ENCODE measurements around the gene RPL19.
A peak's percentile ranks its signal among the peaks of the same experiment; 100 is the strongest.

The RPL19 gene

DNA sequence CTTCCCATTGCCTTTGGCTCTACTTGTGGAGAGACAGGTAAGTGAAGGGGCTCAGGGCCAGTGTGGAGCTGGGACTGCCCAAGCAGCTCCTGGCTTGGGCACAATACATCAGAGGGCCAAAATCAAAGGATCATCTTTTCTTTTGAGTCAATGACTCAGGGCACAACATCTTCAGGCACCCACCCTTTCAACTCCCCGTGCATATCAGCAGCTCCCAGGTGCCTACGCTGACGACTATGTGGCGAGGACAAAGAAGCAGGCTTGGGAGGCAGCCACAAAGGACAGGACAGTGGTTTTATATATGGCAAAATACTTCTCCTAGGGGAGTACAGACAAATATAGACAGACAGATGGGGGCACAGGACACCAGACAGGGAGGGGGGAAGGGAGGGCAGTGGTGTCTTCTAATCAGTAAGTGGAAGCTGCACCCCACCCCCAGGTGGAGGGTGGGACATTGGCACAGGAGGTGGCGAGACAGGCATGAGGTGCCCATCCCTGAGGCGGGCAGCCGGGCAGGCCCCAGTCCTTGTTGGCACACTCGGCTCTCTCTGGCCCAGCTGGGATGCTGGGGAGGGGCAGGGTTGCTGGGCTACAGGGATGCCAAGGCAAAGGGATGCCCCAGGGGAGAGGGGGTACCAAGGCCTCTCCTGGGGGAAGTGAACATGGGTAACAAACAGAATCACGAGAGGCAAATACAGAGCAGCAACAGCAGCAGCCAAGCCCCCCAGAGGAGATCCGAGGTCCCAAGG lies 26.4 kb upstream of the RPL19 start:
- DNase-seq = no peak

DNA sequence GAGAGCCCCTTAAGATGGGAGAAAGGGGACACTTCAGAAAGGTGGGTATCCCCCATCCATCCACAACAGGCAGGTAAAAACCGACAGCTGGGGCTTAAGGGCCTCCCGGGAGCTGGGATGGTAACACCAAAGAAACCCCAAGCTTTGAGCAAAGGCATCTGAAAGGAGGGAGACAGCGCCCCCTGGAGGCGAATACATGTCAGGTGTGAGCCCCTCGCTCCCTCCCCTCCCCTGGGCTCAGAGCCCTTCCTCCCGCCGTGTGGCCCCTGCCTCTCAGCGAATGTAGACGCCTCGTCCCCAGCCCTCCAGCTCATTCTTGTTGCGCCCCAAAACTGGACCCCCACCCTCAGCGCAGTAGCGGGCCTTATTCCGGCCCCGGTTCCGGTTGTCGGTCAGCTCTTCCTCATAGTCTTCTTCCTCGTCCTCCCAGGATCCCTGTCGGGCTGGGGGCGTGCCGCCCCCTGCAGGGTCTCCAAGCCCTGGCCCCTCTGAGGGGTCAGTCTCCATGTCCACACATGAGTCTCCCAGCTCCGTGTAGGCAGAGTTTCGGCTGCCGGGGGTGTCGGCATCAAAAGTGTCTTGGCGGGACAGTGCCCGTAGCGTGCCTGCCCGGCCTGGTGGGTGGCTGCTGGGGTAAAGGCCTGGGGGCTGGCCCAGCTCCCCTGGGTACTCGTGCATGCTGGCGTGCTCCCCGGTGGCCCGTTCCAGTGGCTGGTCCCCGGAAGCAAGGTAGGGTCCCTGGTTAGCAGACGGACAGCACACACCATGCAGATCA lies 25.0 kb upstream of the RPL19 start:
- DNase-seq = peak; percentile 37 to 81

- DNase-seq = peak in 1 of 2 donors; percentile 24
Observed at GRCh38 chr17:39175695-39176093, 24.4 kb upstream of the RPL19 start.

DNA sequence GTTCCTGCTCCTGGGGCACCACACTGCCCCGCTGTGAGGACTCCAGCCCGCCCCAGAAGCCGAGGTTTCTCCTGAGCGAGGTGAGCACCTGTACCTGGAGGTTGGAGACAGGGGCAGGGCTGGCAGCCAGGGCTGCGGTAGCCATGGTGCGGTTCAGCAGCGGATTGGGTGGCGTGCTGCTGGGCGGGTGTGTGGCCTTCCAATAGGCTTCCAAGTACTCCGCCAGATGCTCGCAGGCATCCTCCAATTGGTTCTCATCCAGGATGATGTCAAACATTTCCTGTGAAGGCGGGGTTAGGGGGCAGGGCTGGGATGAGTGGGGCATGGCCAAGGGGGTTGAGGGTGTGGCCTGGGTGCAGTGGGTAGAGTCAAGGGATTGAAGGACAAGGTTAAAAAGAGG lies 22.8 kb upstream of the RPL19 start:
- no peak for DNase-seq

DNA sequence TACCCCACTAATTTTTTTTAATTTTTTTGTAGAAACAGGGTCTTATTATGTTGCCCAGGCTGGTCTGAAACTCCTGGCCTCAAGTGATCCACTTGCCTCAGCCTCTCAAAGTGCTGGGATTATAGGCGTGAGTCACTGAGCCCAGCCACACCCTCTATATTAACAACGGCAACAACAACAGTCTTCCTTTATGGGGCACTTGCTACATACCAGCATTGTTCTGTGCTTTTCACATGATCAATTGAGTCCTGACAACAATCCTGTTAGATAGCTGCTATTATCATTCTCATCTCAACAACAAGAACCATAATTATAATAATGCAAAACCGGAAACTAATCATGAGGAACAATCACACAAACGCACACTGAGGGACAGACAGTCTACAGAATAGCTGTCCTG lies 21.5 kb upstream of the RPL19 start:
- no peak for DNase-seq

- DNase-seq = no peak
Observed at GRCh38 chr17:39181303-39181702, 18.8 kb upstream of the RPL19 start.

GRCh38 chr17:39183045-39183444 lies 17.0 kb upstream of the RPL19 start:
- no peak for DNase-seq

GRCh38 chr17:39183720-39184119 lies 16.4 kb upstream of the RPL19 start:
- DNase-seq = no peak

GRCh38 chr17:39186481-39187002 lies 13.5 kb upstream of the RPL19 start:
- no peak for DNase-seq

DNA sequence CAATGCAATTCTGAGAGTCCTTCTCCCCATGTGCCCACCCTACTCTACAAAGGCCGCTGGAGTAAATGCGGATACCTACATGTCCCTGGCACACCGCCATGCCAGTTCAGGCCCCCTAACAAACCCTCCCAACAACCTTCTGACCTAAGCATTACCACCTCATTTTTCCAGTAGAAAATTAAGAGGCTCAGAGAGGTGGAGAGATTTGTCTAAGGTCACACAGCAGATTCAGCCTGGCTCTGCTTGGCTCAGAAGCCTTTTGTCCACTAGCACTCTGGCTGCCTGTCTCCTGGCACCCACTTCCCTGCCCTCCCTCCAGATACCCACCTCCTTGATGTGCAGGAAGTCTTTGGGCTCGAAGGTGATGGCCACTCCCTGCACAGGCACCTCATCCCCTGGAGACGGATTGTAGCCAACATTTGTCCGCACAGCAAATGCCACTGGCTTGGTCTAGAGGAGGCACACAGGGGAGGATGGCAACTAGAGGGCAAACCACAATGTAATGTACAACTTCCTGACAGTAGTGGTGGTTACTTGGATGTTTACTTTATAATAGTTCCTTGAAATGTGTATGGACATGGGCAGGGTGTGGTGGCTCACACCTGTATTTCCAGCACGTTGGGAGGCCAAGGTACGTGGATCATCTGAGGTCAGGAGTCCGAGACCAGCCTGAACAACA lies 12.8 kb upstream of the RPL19 start:
- DNase-seq = no peak

DNA sequence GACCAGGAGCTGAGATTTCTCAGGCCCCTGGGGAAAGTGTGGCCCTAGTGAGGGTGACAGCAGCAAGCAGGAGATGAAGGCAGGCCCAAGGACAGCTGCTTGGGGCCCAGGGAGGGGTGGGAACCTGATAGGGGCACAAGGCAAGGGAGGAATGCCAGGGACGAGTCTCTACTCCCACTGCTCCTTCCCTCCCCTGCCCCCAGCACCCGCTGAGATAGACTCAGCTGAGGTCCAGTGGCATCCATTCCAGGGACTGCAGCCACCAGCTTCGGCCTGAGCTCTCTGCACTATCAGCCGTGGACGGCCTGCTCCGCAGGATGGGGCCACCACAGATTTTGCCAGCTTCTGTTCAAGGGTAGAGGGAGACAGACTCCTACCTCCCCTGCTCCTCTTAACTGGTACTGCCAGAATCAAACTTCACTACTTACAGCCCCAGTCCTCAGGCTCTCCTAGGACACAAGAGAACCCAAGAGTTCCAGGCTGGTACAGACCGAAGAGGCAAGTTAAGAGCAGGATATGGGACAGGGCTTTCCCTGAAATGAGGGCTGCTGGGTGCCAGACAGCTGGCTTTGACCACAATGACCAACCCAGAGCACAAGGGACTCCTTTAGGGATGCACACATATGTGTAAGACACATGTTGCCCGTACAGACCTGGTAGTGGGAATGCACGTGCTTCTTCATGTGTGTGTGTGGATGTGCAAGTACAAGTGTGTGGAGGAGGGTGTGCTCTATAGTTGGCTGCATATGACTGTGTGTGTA lies 8.2 kb upstream of the RPL19 start:
- no peak for DNase-seq

DNA sequence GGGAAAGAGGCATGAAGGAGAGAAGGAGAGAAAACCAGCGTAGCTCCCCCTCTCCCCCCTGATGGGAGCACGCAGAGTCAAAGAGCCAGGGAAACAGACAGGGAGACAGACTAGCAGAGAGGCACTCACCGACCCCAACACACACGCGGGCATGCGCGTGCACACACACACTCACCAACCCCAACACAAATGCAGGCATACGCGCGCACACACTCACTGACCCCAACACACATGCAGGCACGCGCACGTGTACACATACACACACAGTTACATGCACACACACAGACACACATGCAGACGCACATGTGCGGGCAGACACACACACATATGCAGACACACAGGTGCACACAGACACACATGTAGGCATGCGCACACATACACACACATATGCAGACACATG lies 7.2 kb upstream of the RPL19 start:
- DNase-seq = no peak

DNA sequence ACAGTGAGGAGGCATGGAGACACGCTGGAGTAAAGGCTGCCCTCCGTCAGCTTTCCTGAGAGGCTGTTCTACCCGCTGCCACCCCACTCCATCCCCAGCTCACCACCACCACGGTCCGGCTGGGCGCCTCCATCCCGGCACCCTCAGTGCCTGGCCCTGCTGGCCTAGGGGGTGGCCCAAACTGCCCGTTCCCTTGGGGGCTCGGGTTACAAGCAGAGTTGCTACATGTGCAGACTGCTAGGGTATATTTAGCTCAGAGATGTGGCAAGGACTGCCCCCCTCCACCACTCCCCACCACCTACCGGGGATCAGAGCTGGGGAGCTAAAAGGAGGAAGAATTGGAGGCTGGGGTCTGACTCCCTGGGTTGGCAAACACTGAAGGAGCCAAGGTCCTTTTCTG lies 6.7 kb upstream of the RPL19 start:
- DNase-seq = no peak

DNA sequence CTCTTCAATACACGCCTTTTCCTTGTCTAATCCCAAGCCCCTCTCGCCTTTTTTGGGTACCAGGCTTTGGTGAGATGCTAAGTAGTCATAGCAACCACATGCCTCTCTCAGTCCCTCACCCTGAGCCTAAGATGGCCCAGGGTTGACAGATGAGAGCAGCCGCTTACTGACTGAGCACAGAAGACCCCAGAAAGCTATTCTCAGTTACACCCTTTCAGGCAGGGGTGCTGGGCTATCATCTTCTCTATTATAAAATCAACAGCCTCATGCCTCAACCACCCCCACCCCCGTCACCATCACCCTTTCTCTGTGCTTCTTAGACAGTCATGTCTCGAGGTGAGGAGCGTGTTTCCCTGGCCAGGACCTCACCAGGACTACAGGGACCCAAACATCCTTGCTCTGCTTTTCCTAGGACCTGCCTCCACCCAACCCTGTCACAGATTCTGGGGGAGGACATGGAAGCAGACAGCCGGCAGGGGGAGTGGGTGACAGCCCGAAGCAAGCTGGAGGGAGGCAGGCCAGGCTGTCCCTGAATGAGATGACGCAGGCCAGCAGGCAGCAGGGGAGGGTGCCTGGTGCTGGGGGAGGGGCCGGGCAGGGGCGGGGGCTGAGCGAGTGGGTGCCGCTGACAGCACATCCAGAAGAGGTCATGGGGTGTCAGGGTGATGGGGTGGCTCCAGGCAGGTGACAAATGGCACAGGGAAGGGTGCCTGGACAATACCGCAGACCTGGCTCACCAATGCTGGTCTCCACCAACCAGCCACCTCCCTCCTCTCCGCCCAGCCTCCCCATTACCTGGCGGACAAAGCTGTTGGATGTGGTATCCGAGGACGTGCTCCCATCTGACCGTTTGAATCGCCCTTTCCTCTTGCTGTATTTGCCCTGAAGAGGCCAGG lies 5.7 kb upstream of the RPL19 start:
- no peak for DNase-seq

DNA sequence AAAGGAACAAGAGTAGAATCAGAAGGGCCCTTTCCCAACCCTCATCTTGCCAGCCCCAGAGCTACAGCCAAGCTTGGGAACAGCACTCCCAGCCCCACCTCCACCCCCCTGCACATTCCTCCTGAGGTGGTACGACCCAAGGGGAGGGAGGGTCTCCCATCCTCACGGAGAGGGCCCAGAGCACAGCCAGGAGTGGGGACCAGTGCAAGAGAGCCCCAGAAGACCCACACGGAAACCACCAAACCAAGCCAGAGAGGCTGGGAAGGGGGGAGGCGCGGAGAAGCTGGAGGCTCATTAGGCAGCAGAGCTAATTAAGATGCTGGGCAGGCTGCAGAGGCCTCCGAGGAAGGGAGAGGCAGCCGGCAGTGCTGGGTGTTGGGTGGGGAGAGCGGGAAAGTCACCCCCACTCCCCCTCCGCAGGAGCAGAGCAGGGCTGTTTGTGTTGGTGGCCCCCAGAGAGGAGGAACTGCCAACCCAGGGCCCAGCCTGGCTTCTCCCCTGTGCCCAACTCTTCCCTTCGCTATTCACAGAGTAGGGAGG lies 5.0 kb upstream of the RPL19 start:
- DNase-seq = no peak

GRCh38 chr17:39195568-39196160 lies 4.4 kb upstream of the RPL19 start:
- DNase-seq = no peak

- no peak for DNase-seq
Observed at GRCh38 chr17:39196241-39196807, 3.8 kb upstream of the RPL19 start.

- no peak for DNase-seq
Observed at GRCh38 chr17:39196808-39197291, 3.2 kb upstream of the RPL19 start.

DNA sequence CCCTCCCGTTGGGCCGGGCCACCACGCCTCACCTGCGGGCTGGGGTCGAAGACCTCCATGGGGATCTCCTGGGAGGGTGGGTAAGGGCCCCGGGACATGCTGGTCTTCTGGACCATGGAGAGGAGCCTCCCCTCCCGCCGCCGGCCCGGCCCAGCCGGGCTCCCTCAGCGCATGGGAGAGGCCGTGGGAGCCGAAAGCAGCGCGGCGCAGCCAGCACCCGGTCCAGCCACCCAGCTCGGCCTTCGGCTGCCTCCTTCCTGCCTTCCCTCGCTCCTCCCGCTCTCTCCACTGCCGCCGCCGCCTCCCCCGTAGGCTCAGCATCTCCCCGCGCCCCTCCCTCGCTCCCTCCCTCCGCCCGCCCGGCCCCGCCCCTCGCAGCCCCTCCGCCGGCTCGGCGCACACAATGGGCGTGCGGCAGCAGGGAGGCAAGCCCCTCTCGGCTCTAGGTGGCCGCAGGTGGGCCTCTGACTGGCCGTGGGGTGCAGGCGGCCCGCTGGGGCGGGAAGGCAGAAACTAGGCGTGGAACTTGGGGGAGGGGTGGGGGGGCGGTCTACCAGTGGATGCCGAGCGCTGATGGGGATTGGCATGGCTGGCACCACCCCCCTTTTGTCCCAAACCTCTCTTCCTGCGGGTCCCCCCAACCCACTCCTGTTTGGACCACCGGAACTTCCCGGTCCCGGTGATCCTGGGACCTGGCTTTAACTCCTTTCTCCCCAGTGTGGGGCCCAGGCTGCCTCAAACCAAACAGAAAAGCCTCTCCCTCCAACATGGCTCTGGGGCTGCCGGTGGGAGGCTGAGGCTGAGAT lies 2.5 kb upstream of the RPL19 start, which contains the start of gene CACNB1:
CACNB1 (minus strand) TSS at position 290 of the 806 bp plus-strand sequence; CDS start at position 116, 174 bp downstream.
- peak; percentile 16 to 17 for DNase-seq

DNA sequence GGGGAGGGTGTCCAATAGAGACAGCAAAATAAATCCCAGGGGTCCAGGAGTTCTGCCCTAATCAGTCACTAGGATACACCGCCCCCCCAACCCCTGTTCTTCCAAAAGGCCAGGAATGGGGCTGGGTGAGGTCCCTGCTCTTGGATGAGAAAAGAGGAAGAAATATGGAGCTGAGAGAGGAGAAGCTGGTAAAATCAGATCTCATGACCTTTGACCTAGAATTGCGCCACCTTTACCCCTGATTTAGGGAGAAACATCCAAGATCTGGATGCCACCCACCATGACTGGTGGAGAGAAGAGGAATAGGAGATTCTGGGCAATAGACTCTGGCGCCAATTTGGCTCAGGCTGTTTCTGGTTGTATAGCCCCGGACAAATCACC lies 1.9 kb upstream of the RPL19 start:
- DNase-seq = no peak

Data from bone marrow (tissue), 2 donors.